Caki2 (cell line): ENCODE data around the gene LPXN. TPM values are rescaled to one million over a fixed set of nuclear protein-coding genes. Genes with fewer than 3 reads are reported as not detected.

ENCODE experiments used
- DNase-seq: peaks from one replicate; pipeline ENCODE4 v3.0.0-alpha.2; 2015; ENCODE audit warnings: low read depth
- in situ Hi-C: cut with HindIII; loops from 2 replicates; pipeline ENCODE4 v1.10.0; 2016; ENCODE audit warnings: low sequenced_read_pairs, low pct_unique_long_range_greater_than_20kb, mixed read lengths
- total RNA-seq: library from RNA; depleted of rRNA; stranded (reverse); fragments of >200 nt; shearing (Covaris generic); gene quantifications from 2 replicates; pipeline ENCODE4 v1.2.3, GENCODE V29; 2014; ENCODE audit warnings: low replicate concordance

Gene LPXN
- total RNA-seq, 1 experiment from 2014 or later = 0.54 TPM

DNA sequence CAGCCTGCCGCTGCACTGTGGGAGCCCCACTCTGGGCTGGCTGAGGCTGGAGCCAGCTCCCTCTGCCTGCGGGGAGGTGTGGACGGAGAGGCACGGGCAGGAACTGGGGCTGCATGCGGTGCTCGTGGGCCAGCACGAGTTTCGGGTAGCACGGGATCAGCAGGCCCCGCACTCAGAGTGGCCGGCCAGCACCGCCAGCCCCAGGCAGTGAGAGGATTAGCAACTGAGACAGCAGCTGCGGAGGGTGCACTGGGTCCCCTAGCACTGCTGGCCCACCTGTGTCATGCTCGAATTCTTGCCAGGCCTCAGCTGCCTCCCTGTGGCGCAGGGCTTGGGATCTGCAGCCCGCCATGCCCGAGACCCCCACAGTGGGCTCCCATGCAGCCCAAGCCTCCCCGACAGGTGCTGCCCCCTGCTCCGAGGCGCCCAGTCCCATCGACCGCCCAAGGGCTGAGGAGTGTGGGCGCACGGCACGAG lies 43.8 kb downstream of the LPXN start:
- no peak for DNase-seq
- in situ Hi-C loops = no loop called here

DNA sequence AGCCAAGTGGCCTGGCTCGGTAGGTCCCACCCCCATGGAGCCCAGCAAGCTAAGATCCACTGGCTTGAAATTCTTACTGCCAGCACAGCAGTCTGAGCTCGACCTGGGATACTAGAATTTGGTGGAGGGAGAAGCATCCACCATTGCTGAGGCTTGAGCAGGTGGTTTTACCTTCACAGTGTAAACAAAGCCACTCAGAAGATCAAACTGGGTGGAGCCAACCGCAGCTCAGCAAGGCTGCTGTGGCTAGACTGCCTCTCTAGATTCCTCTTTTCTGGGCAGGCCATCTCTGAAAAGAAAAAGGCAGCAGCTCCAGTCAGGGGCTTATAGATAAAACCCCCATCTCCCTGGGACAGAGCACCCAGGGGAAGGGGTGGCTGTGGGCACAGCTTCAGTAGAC lies 45.4 kb downstream of the LPXN start:
- no peak for DNase-seq
- in situ Hi-C loops = no loop called here

DNA sequence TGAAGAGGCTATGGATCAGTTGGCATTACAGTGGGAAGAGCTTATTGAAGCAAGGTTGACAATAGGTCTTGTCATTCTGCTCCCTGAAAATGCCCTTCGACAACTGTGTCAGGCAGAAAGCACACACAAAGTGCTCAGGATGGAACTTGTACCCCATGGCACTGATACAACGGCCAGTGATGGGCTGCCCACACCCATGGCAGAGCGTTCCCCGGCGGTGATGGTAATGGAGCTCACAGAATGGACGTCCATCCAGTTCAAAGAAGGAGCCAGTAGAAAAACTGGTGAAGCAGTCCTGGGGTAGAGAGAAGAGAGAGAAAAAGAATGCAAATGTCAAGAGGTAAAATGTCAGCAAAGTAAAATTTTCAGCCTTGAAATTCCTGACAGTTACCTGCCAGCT lies 48.2 kb downstream of the LPXN start:
- in situ Hi-C loops = no loop called here
- no peak for DNase-seq

DNA sequence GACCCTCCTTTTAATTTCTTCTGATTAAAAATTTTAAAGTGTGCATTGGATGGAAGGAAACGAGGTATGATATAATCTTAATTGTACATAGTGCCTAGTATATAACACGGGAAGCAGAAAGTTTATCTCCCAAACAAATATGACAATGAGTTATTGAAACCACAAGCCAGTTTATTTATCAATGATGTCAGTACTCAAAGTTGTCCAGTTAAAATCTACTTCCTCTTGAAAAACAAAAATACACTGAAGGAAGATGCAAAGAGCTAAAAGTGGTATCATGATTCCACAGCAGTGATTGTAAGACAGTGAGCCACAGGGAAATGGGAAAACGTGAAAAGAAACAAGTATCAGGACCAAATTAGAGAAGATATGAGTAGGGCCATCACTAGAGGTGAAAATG lies 48.9 kb downstream of the LPXN start:
- no peak for DNase-seq
- in situ Hi-C loops = no loop called here

DNA sequence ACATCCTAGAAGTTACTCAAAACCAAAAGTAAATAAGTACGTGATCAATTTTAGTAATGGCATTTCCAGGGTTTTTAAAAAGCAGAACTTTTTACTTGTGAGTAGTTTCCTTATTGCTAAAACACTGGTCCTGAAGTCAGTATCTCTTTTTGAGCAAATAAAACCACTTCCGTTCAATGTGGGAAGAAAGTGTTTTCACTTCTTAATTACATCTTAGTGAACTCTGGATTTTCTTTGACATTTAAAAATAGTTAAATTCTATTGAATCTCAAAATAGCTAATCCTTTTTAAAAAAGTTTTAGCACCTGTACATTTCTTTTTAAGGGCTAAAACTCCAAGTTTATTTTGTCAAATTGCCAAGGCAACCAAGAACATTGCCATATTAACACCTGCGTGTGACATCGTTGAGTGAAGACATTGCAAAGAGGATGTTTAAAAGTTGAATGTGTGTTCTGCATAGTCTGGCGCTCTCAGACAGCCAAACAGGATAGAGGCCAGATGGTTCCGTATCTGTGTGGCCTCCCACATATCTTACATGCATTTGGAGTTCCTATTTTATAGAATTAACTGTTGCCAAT lies 50.5 kb downstream of the LPXN start:
- no peak for DNase-seq
- in situ Hi-C loops = no loop called here

DNA sequence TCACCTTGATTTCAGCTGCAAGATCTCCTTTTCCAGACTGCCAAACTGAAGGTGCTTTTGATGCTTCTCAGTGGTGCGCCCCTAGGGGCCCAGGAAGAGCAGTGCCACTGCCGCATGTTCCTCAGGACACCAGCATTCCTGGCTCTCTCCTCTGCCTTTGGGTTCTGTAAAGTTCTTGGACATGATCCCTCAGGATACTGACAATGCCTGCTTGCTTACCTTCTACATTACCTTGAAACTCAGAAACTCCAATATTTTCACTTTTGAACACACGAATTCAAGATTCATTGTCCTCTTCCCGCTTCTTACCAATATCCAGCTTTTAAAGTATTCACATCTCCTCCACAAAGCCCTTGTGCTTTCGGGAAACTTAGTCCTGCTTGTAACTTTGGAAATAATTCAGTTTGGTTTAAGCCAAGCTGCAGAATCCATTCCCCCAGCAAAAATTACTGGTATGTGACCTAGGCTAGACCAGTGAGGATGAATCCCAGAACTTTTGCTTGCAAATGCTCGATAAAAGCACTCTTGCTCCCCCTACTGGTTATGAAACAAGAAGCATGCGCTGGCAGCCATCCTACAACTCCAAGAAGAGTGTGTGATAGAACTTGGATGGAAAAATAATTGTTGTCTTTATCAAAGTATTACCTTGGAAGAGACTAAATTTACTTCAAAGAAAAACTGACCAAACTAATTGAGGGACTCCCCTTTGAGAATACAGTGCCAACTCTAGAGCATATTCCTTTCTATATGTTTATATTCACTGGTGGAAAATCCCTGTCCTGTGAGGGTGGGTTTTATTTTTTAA lies 51.2 kb downstream of the LPXN start:
- peak; percentile 44 for DNase-seq
- in situ Hi-C loops = no loop called here

DNA sequence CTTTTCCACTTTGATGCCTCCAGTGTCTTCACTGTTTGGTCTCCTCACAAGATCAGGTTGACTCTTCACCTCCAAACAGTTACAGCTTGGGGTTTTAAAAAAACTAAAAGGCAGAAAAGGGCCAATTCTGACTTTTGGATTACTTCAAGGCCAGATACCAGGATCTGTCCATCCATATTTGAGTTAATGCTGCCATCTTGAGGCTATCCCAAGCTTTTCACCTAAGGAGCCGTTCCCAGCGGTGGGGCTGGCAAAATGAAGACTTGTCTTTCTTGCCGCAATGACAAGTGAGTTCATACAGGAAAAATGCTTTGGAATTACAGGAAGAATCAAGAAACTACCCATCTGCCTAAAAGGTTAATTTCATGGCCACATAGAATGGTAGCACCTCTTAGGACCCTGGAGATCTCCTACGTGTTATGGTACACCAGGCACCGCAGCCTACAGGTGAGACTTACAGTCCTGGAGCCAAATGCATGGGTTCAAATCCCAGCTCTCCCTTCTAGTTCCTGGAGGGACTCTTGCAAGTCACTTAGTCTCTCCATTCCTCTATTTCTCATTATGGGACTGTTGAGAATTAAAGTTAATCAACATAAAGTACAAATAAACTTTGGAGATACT lies 61.8 kb downstream of the LPXN start:
- peak; percentile 30 for DNase-seq
- in situ Hi-C loops = no loop called here

DNA sequence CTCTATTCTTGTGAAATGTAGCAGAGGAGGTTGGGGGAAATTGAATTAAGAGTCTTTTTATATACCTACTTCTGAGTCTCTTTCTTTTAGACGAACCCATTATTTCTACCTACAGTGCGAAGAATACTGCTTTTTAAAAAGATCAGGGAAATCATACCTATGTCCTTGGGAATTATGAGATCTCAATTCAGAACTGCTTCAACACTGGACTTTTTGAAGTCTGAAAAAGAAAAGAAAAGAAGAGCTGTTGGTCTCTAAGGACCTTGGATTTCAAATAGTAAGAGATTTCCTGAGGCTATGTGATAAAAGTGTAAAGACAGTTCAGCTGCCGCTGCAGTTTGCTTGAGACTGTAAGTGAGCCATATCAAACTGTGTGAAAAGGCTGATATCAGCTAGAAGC lies 64.0 kb downstream of the LPXN start:
- DNase-seq = no peak
- in situ Hi-C loops = no loop called here

DNA sequence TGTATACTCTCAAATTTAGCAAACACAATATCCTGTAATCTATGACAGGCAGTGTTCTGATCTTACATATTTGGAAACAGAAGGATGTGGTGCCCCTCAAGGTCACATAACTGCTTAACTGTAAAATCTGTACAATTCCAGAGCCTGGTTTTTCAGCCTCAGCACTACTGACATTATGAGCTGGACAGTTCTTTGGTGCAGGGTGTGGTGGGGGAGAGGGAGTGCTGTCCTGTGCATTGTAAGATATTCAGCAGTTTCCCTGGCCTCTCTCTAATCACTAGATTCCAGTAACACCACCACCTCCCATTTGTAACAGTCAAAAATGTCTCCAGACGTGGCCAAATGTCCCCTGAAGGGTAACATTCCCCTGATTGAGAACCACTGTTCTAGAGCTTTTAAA lies 65.9 kb downstream of the LPXN start:
- no peak for DNase-seq
- in situ Hi-C loops = no loop called here

DNA sequence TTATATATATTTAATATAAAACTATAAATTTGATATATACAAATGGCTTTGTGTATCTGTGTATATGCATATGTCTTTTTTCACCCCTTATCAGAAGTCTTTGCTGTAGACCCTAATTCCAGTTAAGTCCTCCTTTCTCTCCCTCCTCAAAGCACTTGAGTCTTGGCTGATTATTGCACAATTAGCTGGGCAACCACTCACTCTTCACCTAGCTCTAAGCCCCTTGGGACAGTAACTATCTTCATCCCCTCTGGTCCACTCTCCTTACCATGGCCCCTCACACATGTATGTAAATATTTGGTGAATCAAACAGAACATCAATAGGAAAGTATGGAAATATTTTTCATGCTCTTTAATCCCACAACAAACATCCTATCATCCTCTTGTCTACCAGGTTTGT lies 66.8 kb downstream of the LPXN start:
- in situ Hi-C loops = no loop called here
- DNase-seq = no peak

DNA sequence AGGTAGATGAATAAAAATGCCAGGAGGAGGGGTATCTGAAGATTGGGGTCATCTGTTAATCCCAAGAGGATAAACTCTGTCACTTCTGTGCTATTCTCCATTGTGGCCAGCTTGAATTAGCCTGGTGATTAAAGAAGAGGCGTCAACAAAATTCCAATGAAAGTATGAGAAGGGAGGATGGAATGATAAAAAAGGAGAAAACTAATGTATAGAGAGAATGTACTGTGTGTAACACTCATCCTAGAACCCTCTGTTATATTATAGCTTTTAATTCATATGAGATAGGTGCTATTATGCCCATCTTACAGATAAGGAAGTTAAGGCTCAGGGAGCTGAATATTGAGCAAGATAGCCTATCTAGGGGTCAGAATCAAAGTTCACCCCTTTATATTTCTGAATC lies 67.7 kb downstream of the LPXN start, which contains the start of gene OR5B21:
OR5B21 (minus strand) TSS at position 101 of the 400 bp plus-strand sequence; CDS start at position 101, 0 bp downstream.
- in situ Hi-C loops = no loop called here
- DNase-seq = no peak

DNA sequence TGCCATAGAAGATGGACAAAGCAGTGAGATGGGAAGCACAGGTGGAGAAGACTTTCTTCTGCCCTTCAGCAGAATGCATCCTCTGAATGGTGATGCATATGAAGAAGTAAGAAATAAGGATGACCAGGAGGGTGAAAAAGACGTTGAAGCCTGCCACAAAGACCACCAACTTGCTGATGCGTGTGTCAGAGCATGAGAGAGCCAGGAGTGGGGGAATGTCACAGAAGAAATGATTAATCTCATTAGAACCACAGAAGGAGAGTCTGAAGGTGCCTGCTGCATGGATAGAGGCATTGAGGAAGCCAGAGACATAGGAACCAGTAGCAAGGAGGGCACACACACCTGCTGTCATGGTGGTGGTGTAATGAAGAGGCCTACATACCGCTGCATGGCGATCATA lies 68.3 kb downstream of the LPXN start:
- in situ Hi-C loops = no loop called here

DNA sequence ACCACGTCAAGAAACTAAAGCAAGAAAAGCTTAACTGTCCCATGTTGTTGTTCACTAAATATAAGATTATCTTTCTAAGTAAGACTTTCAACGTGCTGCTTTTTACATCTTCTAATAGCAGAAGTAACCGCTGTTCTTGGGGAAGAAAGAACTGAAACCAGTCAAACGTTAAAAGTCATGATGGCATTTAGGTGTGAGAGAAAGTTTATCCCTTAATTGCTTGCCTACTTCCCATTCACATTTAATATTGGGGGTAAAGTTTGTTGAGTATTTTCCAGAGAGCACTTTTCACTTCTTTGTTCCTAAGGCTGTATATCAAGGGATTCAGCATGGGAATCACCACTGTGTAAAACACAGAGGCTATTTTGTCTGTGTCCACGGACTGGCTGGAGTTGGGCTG lies 68.7 kb downstream of the LPXN start:
- no peak for DNase-seq
- in situ Hi-C loops = no loop called here

More for the DNA sequence above, 68.3 kb downstream of the LPXN start:
- no peak for DNase-seq

DNA sequence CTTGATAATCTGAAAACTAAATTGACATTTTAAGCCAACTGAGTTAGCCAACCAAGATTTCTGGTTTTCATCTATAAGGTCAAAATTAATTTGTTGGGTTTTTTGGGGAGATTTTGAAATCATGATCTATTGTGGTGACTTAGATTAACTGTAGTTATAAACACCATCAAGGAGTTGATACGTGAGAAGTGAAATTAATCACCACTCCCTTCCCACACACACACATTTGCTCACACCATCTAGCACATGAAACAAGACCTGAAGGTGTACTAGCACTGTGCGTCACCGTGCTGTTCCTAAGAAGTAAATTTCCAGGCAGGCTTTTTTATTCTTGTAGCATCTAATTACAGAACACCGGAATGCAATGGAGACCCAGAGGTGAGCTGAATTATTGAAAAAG lies 69.8 kb downstream of the LPXN start:
- DNase-seq = no peak
- in situ Hi-C loops = no loop called here

DNA sequence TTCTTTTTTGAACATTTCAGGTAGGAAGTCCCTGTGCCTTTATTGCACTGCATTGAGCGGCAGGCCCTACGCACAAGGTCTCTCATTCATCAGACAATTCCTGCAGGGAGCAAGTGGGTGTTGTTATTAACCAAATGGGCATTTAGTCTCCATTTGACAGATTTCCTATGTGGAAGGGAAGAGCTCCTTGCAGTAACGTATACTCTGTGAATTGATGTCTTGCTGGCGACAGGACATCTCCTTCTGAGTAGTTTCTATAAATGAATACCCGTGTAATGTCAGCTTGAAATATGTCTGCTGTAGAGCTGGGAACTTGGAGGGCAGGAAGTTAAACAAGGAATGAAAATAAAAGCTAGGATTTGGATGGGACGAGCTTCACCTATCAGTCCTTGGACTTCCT lies 71.4 kb downstream of the LPXN start:
- in situ Hi-C loops = no loop called here
- no peak for DNase-seq

DNA sequence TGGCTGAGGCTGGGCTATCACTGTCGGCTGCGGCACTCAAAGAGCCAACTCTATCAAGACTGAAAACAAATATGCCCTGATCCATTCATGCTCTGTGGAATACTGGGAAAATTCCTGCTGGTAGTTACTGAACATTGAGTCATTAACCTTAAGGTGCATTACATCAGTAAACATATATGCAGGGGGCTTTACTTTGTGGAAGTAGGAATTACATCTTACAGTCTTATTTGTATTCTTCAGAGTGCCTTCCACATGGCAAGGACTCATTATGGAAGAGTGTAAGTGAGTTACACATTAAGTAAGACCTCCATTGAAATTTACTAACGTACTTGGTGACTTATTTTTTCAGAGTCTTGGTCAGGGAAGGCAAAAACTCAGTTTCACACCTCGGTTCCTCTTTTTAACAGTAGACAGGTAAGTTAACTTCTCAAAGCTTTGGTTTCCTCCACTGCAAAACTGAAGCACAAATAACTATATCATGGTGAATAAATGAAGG lies 72.2 kb downstream of the LPXN start:
- no peak for DNase-seq
- in situ Hi-C loops = no loop called here

DNA sequence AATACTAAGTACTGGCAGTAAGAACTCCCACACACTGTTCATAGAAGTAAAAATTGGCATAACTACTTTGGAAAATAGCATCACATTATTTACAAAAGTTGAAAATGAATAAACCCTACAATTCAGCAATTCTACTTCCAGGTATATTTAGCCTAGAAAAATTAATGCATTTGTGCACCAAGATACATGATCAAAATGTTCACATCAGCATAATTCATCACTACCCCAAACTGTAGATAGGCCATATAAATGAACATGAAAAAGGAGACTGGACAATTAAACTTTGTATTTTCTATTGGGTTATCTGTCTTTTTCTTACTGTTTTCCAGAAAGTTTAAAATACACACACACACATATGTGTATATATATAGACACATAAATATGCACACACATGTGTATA lies 73.7 kb downstream of the LPXN start:
- no peak for DNase-seq
- in situ Hi-C loops = no loop called here

DNA sequence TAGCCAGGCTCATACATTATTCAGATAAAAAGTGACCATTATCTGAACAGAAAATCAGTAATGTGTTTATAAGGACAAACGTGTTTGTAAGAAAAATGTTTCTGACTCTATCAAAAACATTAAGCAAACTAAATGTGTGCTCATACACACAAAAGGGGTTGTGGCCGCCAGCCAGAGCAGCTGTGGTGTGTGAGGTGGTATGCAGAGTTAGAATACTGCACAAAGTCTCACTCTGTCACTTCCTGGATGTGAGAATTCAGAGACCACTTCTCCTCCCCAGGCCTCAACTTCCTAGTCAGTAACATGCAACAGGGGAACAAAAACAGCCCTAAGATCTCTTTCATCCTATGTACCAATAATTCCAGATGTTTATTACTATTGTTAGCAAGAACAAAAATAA lies 77.2 kb downstream of the LPXN start:
- in situ Hi-C loops = no loop called here
- DNase-seq = no peak

DNA sequence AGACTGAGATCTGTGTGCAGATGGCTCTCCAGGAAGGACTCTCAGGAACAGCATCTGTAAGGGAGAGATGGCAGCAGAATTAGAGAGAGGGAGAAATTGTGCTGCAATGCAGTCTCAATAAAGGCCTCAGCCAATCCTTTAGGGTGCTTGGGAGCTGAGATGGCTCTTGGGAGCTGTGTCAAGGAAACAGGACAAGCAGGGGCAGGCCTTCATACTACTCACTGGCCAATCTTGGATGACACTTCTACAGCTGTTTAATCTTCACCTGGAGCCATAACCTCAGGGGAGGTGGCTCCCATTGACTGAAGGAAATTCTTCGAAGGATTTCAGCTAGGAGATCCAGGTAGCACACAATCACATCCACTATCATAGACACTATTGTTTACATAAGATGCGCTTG lies 77.7 kb downstream of the LPXN start:
- in situ Hi-C loops = no loop called here
- DNase-seq = no peak
